Measurements from ENCODE around the gene CNPY2. TPM values are rescaled to one million over a fixed set of nuclear protein-coding genes. Genes with fewer than 3 reads are reported as not detected.
"Not testable (repeated sequence)": the region's sequence is repeated elsewhere in the genome, so short reads cannot be mapped to it uniquely, and the experiment has no call there.

CNPY2 gene
- total RNA-seq, 1 donor from 2014 or later: 169 TPM

GRCh38 chr12:56298828-56299227 is 17.0 kb downstream of the CNPY2 start:
- Mint-ChIP-seq H3K4me3 (peak overlapping the region; percentile 99), H3K36me3 (ENCODE audit: low read depth) (peaks cover 31% of the 10 kb centered on the region), H3K27ac (peak overlapping the region; percentile 97), H3K4me1 (peaks cover 39% of the 10 kb centered on the region), H3K27me3 (no peaks in the 10 kb centered on the region), H3K9me3 (no peaks in the 10 kb centered on the region)
- intact Hi-C loops (cut with micrococcal nuclease): no loop called here
- no peak for DNase-seq

GRCh38 chr12:56297400-56297799 is 18.4 kb downstream of the CNPY2 start:
- no peak for DNase-seq
- peak overlapping the region; percentile 99 for H3K4me3 Mint-ChIP-seq
- peaks cover 41% of the 10 kb centered on the region for H3K4me1 Mint-ChIP-seq
- no peak overlapping the region for H3K27ac Mint-ChIP-seq
- intact Hi-C loops (cut with micrococcal nuclease): no loop called here
- no peaks in the 10 kb centered on the region for H3K27me3 Mint-ChIP-seq
- peaks cover 35% of the 10 kb centered on the region for H3K36me3 Mint-ChIP-seq (ENCODE audit: low read depth)
- H3K9me3 Mint-ChIP-seq: no peaks in the 10 kb centered on the region

GRCh38 chr12:56296295-56296694 is 19.5 kb downstream of the CNPY2 start:
- Mint-ChIP-seq H3K27me3 (no peaks in the 10 kb centered on the region), H3K36me3 (ENCODE audit: low read depth) (peaks cover 37% of the 10 kb centered on the region), H3K4me1 (peaks cover 36% of the 10 kb centered on the region), H3K4me3 (no peak overlapping the region), H3K9me3 (no peaks in the 10 kb centered on the region), H3K27ac (no peak overlapping the region)
- intact Hi-C loops (cut with micrococcal nuclease): no loop called here
- DNase-seq: no peak

GRCh38 chr12:56293795-56294194 is 22.0 kb downstream of the CNPY2 start:
- Mint-ChIP-seq H3K4me3 (no peak overlapping the region), H3K27me3 (no peaks in the 10 kb centered on the region), H3K9me3 (no peaks in the 10 kb centered on the region), H3K27ac (no peak overlapping the region), H3K4me1 (peaks cover 38% of the 10 kb centered on the region), H3K36me3 (ENCODE audit: low read depth) (peaks cover 47% of the 10 kb centered on the region)
- no peak for DNase-seq
- intact Hi-C loops (cut with micrococcal nuclease): no loop called here

- Mint-ChIP-seq H3K27me3 (no peaks in the 10 kb centered on the region), H3K36me3 (ENCODE audit: low read depth) (peaks cover 41% of the 10 kb centered on the region), H3K9me3 (no peaks in the 10 kb centered on the region), H3K4me1 (peaks cover 20% of the 10 kb centered on the region), H3K4me3 (no peak overlapping the region), H3K27ac (peak overlapping the region; percentile 37)
- intact Hi-C loops (cut with micrococcal nuclease): no loop called here
- no peak for DNase-seq
Observed at GRCh38 chr12:56288705-56289387, 26.9 kb downstream of the CNPY2 start.

GRCh38 chr12:56286044-56286830 is 29.6 kb downstream of the CNPY2 start:
- intact Hi-C loops (cut with micrococcal nuclease): no loop called here
- Mint-ChIP-seq H3K4me1 (peaks cover 15% of the 10 kb centered on the region), H3K27ac (no peak overlapping the region), H3K27me3 (no peaks in the 10 kb centered on the region), H3K36me3 (ENCODE audit: low read depth) (peaks cover 51% of the 10 kb centered on the region), H3K9me3 (no peaks in the 10 kb centered on the region), H3K4me3 (no peak overlapping the region)
- DNase-seq: no peak

GRCh38 chr12:56284263-56284662 is 31.5 kb downstream of the CNPY2 start:
- H3K27ac Mint-ChIP-seq; H3K9me3 Mint-ChIP-seq; intact Hi-C loops (cut with micrococcal nuclease); DNase-seq; H3K4me3 Mint-ChIP-seq; H3K27me3 Mint-ChIP-seq; H3K4me1 Mint-ChIP-seq: not testable (repeated sequence)
- peaks cover 50% of the 10 kb centered on the region for H3K36me3 Mint-ChIP-seq (ENCODE audit: low read depth)

- Mint-ChIP-seq H3K27me3 (no peaks in the 10 kb centered on the region), H3K27ac (peak overlapping the region; percentile 48), H3K4me3 (no peak overlapping the region), H3K9me3 (no peaks in the 10 kb centered on the region), H3K36me3 (ENCODE audit: low read depth) (peaks cover 56% of the 10 kb centered on the region), H3K4me1 (peaks cover 6% of the 10 kb centered on the region)
- no peak for DNase-seq
- intact Hi-C loops (cut with micrococcal nuclease): no loop called here
Observed at GRCh38 chr12:56282579-56282978, 33.2 kb downstream of the CNPY2 start.

GRCh38 chr12:56282030-56282429 is 33.8 kb downstream of the CNPY2 start:
- peaks cover 57% of the 10 kb centered on the region for H3K36me3 Mint-ChIP-seq (ENCODE audit: low read depth)
- H3K27me3 Mint-ChIP-seq: no peaks in the 10 kb centered on the region
- DNase-seq: no peak
- intact Hi-C loops (cut with micrococcal nuclease): no loop called here
- no peak overlapping the region for H3K4me3 Mint-ChIP-seq
- H3K9me3 Mint-ChIP-seq: no peaks in the 10 kb centered on the region
- H3K4me1 Mint-ChIP-seq: peaks cover 6% of the 10 kb centered on the region
- H3K27ac Mint-ChIP-seq: no peak overlapping the region

GRCh38 chr12:56280849-56281248 is 34.9 kb downstream of the CNPY2 start:
- peaks cover 6% of the 10 kb centered on the region for H3K4me1 Mint-ChIP-seq
- H3K27me3 Mint-ChIP-seq: no peaks in the 10 kb centered on the region
- H3K9me3 Mint-ChIP-seq: no peaks in the 10 kb centered on the region
- H3K4me3 Mint-ChIP-seq: no peak overlapping the region
- no peak for DNase-seq
- intact Hi-C loops (cut with micrococcal nuclease): no loop called here
- peak overlapping the region; percentile 14 for H3K27ac Mint-ChIP-seq
- H3K36me3 Mint-ChIP-seq (ENCODE audit: low read depth): peaks cover 55% of the 10 kb centered on the region

- H3K9me3 Mint-ChIP-seq: no peaks in the 10 kb centered on the region
- DNase-seq: no peak
- H3K4me1 Mint-ChIP-seq: peaks cover 2% of the 10 kb centered on the region
- no peak overlapping the region for H3K4me3 Mint-ChIP-seq
- H3K36me3 Mint-ChIP-seq (ENCODE audit: low read depth): peaks cover 57% of the 10 kb centered on the region
- H3K27me3 Mint-ChIP-seq: no peaks in the 10 kb centered on the region
- intact Hi-C loops (cut with micrococcal nuclease): no loop called here
- no peak overlapping the region for H3K27ac Mint-ChIP-seq
Observed at GRCh38 chr12:56278905-56279304, 36.9 kb downstream of the CNPY2 start.

GRCh38 chr12:56274299-56274698 is 41.5 kb downstream of the CNPY2 start:
- no peaks in the 10 kb centered on the region for H3K9me3 Mint-ChIP-seq
- peaks cover 58% of the 10 kb centered on the region for H3K36me3 Mint-ChIP-seq (ENCODE audit: low read depth)
- no peak for DNase-seq
- intact Hi-C loops (cut with micrococcal nuclease): no loop called here
- no peaks in the 10 kb centered on the region for H3K27me3 Mint-ChIP-seq
- H3K27ac Mint-ChIP-seq: no peak overlapping the region
- no peaks in the 10 kb centered on the region for H3K4me1 Mint-ChIP-seq
- no peak overlapping the region for H3K4me3 Mint-ChIP-seq

- H3K4me1 Mint-ChIP-seq; H3K27me3 Mint-ChIP-seq; H3K27ac Mint-ChIP-seq; H3K9me3 Mint-ChIP-seq; DNase-seq; intact Hi-C loops (cut with micrococcal nuclease); H3K4me3 Mint-ChIP-seq: not testable (repeated sequence)
- H3K36me3 Mint-ChIP-seq (ENCODE audit: low read depth): peaks cover 48% of the 10 kb centered on the region
Observed at GRCh38 chr12:56272468-56272867, 43.3 kb downstream of the CNPY2 start.

GRCh38 chr12:56271031-56271430 is 44.8 kb downstream of the CNPY2 start:
- intact Hi-C loops (cut with micrococcal nuclease): no loop called here
- Mint-ChIP-seq H3K4me1 (peaks cover 12% of the 10 kb centered on the region), H3K9me3 (no peaks in the 10 kb centered on the region), H3K27ac (no peak overlapping the region), H3K27me3 (no peaks in the 10 kb centered on the region), H3K36me3 (ENCODE audit: low read depth) (peaks cover 45% of the 10 kb centered on the region), H3K4me3 (no peak overlapping the region)
- DNase-seq: peak; percentile 61
